Measurements from ENCODE around the gene DHX36.

The DHX36 gene

DNA sequence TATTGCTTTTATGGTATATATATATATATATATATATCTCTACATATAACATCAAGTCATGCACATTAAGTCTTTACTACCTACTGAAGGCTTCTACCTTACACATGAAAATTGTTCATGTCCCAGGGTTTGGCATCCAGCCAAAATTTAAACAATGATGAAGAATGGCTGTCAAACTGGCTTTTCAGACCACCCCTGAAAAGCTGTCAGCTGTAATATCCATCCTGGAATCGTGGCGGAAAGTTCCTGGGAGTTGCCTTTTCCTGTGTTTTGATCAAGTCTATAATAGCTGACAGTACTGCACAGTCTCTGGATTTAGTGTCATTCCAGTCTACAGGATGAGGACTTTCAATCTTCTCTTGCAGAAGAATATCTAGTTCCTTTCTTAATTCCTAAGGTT is 48.3 kb downstream of the DHX36 start:
- DNase-seq = no peak

DNA sequence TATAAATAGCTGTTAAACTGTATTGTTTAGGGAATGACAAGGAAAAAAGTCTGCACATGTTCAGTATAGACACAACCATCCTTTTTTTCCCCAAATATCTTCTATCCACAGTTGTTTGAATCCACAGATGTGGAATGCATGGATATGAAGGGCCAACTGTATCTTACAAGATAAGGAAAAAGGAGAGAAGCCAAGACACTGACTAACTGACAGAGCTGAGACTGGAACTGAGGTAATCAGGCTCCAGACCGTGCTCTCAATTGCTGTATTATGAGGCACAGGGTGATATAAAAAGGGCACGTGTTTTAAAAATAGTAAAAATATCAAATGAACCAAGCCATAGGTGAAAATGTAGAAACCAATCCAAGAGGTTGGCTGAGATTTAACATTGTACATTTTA is 49.0 kb downstream of the DHX36 start:
- no peak for DNase-seq

DNA sequence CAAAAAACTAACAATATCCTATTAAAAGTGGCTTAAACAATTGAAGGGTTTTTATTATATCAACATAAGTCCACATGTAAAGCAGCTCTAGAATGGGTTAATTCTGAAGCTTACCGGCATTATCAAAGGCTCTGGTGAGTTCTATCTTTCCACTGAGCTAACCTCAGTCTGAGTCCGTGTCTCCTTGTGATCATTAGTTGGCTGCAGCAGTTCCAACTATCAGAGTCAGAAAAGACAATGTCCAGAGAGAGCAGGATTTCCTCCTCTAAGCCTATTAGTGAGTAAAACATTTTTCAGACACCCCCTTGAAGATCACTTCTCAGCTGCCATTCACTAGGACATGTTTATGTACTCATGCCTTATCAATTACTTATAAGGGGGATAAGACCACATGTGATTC is 49.9 kb downstream of the DHX36 start:
- DNase-seq = no peak

GRCh38 chr3:154273381-154273780 is 50.9 kb downstream of the DHX36 start:
- DNase-seq = no peak

GRCh38 chr3:154254527-154254926 is 69.8 kb downstream of the DHX36 start:
- DNase-seq = no peak

DNA sequence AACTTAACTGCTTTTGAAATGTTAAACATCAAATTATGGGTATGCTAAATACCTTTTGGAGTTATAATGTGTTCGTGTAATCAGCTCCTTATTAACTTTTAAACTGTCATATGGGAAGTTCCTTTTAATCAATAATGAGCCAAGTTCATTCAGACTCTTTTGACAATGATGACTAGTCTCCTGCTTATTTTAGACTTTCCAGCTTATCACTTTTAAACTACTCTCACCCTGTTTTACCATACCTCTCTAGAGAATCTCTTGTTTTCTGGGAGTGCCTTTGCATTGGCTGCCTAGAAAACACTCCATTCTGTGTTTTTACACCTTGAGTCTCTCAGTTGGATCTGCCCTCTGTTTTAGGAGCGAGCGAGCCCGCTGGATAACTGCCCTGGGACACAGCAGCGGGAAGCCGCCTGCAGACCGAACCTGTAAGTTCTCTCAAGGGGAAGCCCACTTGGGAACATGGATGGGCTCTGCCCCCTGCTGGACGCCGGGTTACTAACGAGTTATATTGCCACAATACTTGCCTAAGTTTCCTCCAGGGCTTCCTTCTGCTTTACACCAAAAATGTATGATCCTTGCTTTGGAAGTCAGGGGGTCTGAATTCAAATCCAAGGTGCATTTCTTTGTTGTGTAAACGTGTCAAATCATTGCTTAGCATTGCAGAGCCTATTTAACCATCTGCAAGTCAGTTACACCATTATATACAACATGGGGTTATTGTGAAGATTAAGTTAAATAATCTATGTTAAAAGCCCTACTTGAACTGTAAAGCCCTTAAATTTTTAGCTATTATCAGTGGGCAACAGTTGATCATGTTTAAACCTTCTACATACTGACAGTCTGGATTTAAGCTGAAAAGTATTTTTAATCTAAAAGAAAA is 71.3 kb downstream of the DHX36 start:
- DNase-seq = peak; percentile 75

DNA sequence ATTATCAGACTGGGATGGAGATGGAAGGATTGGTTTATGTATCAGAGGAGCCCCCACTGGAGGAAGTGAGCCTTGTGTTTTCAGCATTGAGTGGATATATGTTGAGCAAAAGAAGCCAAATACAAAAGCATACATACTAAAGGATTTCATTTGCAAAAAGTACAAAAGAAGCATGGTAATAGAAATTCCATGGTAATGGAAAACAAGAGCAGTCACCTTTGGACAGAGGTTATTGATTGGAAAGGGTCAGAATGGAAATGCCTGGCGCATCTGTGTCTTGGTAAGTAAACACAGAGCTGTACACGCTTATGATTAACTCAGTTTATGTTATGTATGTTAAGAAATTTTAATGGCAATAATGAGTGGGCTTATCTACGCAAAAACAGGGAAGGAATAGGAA is 72.7 kb downstream of the DHX36 start:
- no peak for DNase-seq

DNA sequence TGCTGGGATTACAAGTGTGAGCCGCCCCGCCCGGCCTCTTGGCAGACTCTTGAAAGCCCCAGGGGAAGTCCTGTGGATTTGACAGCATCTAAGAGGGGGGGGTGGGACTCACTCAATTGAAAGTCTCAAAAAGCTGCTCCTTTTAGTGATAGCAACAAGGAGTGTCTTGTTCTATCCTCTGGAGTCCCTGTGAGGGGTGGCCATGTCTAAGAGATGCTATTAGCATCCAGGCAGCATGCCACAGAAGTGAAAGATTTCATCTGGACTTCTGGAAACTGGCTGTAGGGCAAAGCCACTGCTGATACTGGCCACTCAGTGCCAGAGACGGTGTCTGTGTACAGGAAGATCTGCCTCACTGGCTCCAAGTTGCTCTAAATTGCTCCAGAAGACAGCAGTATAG is 74.0 kb downstream of the DHX36 start:
- no peak for DNase-seq

DNA sequence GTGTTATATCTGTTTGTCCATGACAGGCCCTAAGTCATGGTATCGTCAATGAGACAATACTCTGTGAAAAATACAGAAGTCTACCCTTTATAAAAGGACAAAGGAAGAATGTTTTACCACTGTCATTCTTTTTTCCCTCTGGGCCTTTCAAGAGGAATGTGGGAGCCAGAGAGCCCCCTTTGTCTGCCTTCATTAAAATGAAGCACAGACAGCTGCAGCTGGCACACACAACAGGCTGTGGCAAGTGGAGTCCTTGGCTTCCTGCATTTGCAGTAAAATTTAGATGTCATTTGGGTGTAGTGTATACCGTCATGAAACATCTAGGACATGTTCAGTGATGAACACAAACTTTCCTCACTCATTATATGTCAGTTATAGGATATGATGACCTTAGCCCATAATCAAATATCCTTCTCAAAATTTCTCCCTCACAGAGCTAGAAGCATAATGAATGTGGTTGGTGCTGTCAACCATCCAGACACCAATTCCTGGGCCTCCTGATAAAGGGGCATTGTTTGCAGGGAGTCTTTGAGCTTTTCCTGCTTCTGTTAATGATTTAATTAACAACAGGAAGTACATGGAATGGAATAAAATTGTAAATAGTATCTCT is 76.4 kb downstream of the DHX36 start:
- no peak for DNase-seq

DNA sequence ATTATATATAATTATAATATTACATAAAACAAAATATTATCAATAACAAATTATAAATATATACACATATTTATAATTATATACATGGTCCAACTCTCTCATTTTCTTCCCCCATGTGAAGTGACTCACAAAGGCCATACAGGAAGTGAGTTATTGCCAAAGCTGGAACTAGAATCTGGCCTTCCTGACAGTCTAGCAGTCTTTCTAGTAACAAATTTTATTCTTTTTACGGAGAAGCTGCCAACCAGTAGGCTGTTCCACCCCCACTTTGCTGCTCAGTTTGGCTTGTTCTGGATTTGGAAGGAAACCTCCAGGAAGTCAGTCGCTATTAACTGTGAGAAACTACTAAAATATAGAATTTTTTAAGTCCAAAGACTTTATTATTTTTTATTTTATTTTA is 79.6 kb downstream of the DHX36 start:
- no peak for DNase-seq

DNA sequence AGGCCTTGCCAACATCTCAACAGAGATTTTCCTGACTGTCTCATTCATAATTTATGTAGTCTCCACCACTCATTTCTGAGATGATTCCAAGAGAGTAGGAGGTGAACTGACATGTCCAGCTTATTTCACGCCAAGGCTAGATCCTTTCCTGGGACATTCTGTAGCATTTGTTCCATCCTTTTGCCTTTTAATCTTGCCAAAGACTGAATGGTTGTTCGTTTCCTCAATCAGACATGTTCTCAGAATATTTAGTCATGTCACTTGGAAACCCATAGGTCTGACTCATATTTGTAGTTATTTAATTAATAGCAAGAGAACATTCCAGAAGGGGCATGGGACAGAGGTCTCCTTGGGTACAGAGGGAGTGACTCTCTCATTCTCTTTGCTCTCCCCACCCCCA is 80.9 kb downstream of the DHX36 start:
- DNase-seq = no peak

GRCh38 chr3:154242766-154243165 is 81.5 kb downstream of the DHX36 start:
- DNase-seq = no peak

DNA sequence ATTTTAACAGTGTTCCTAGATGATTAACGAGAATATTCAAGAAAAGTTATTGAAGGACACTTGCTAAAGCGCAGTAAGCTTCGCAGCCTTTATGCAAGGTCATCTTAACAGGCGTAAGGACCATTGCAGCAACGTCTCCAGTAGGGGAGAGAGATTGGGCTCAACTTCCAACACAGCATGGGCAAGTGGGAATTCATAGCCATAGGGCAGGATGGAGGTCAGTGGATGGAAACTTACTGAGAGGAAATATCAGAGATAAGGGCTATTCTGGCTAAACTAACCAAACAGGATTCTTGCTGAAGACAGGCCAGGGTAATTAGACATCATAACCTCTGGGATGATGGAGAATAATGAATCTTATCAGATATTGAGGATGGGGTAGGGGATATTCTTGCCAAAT is 82.8 kb downstream of the DHX36 start:
- DNase-seq = no peak

DNA sequence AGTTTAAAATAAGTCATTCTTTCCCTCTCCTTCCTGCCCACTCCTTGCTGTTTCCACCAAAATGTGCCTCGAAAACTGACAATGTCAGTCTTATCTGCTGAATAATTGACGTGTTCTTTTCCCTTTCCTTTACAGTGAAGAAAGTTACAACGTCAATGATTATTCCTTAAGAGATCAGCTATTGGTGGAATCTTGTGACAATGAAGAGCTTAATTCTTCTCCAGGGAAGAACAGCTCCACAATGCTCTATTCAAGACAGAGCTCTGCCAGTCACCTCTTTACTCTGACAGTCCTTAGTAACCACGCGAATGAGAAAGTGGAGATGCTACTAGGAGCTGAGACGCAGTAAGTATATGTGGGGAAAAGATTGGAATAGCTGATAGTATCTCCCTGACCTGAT is 84.1 kb downstream of the DHX36 start:
- no peak for DNase-seq

DNA sequence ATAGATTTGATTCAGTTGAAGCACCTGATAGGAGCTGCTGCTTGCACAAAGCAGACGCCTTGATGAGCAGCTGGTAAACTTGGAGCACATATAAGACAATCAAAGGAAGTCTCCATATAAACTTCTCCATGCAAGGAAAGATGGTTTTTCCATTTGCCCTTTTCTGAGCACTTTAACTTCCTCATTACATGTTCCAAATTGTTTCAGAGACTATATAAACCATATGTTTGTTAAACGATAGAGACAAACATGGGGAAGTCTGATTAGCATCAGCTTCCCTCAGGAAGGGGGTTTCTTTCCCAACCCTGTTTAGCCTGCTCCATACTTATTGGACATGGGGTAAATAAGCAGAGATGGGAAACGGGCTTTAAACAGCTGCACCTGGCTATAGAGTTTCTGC is 88.0 kb downstream of the DHX36 start:
- no peak for DNase-seq

DNA sequence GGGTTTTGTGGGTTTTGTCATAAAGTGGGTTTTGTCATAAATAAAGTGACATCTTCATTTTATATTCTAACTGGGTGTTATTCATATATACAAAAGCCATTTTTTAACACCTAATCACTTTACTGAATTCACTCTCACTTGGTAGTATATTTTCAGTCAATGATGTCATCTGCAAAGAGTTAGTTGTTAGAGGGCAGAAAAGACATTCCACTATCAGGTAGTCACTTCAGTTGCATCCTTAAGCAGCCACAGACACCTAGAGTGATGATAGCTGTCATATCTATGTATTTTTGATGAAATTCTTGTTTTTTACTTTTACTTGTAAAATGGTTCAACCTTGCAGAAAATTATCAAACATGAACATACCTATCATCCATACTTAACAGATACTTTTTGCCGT is 89.0 kb downstream of the DHX36 start:
- no peak for DNase-seq

GRCh38 chr3:154229217-154229590 is 95.1 kb downstream of the DHX36 start:
- no peak for DNase-seq

DNA sequence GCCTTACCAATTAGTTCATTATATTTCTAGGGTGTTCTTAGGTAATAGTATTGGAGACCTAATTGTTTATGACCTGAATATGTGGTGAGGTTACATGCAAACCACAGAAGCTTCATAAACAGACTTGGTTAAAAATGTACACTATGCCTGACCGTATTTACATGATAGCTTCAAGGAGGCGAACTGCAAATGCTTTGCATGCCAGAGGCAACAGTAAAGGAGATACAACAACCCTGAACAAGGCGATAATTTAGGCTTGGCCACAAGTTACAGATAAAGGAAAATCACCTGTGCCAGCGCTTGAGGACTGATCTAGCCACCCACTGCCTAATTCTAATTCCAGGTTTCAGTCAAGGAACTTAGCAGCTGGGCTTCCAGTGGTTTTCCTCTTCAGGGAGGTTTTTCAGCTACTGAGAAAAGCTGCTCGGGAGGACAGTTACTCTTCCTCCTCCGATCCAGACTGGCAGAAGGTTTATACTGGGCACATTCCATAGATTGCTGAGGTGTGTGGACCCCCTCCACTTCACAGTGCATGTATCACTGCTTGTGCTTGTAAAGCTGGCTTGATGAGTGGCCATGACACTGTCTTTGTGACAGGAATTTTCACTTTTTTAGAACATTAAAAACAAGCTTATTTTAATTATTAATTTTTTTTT is 95.6 kb downstream of the DHX36 start:
- no peak for DNase-seq

DNA sequence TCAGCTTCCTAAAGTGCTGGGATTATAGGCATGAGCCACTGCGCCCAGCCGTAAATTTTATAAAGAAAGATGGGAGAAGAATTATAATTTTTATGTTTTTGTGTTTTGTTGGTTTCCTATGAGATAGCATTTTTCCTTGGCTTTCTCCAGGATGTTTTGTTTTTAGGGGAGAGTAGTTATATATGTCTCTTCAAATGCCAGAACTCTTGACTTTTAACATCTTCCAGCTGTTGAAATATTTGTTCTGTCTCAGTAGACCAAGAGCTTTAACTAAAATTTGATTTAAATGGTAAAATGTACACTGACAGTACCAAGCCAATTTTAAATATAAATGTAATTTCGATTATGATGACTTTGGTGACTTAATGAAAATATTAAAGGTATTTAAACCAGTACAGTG is 96.8 kb downstream of the DHX36 start:
- no peak for DNase-seq

DNA sequence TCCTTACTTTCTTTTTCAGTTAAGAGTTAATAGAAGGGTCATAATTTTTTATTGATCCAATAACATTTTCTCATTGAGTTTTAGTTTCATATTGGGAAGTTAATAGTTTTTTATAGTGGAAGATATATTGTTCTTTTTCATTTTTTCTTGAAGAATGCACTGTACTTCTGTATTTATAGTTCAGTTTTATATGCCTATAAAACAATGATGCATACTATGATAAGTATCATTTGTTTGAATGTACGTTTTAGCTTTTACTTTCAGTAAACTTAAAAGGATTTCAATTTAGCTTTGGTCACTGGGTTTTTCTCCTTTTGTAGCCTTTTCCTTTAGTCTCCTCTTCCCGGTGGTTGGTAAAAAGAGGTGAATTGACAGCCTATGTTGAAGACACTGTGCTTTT is 98.8 kb downstream of the DHX36 start:
- DNase-seq = no peak

DNA sequence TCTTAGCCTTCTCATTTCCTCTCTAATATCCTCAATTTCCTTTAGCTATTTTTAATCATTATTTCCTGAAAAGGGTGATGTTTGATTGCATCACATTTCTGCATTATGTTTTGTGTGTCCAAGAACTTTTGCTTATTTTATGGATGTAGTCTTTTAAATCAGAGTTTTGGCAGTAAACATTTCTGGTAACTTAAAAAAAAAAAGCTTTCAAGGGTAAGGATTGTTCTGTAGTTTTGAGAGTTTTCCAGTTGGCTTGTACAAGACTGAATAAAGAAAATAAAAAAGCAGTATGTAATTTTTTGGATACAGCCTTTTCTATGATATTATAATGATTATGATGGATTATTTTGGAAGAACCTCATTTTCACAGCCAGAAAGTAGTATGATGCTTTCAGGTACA is 99.4 kb downstream of the DHX36 start:
- DNase-seq = no peak

DNA sequence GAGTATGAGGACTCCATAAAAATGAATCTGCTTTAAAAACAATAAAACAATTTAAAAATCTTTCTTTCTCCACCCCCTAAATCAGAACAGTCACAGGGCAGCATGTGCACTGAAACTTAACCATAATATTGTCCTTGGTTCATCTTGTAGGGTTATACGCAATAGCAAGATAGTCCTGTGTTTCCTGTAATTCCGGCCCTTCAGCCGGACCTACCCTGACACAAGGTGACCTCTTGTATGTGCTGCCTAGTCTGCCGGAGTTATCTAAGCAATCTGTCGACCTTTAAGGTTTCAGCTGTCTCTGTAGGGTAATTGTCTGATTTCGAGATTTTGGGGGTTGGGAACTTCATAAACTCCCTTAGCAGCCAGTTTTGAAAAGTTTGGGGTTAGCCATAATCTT is 99.9 kb downstream of the DHX36 start:
- DNase-seq = no peak

DNA sequence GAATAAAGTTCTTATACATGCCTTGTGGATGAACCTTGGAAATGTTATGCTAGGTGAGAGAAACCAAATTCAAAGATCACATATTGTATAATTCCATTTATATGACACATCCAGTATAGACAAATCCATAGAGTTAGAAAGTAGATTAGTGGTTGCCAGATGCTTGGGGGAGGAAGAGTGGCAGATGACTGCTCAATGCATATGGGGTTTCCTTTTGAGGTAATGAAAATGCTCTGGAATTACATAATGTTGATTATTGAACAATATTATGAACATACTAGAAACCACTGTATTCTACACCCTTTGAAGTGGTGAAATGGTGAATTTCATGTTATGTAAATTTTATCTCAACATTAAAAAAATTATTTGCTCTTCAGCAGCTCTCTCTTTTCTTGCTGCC is 100.8 kb downstream of the DHX36 start:
- DNase-seq = no peak
